Activated naive CD8-positive, alpha-beta T cell treated with anti-CD3 and anti-CD28 coated beads, Interleukin-2, amount 50 U/mL, for 24 hours (primary cell): ENCODE data around the gene MRPS18B.

Experiments used
- ATAC-seq: fragments of 150-1000 bp; cut with Tn5 transposase; one replicate; pipeline ENCODE4 v1.10.0; 2021
- DNase-seq: peaks from one replicate; pipeline ENCODE4 v3.0.0; 2021
- H3K27ac Mint-ChIP-seq: one replicate; pipeline ENCODE4 v1.8.0; 2021; ENCODE audit warnings: mild to moderate bottlenecking, mixed read lengths
- H3K27me3 Mint-ChIP-seq: one replicate; pipeline ENCODE4 v1.8.0; 2021; ENCODE audit warnings: mixed read lengths
- H3K36me3 Mint-ChIP-seq: one replicate; pipeline ENCODE4 v1.8.0; 2021; ENCODE audit warnings: low read depth, mixed read lengths
- H3K4me1 Mint-ChIP-seq: one replicate; pipeline ENCODE4 v1.8.0; 2021; ENCODE audit warnings: mixed read lengths
- H3K4me3 Mint-ChIP-seq: one replicate; pipeline ENCODE4 v1.8.0; 2021; ENCODE audit warnings: mild to moderate bottlenecking, moderate library complexity, mixed read lengths
- H3K9me3 Mint-ChIP-seq: one replicate; pipeline ENCODE4 v1.8.0; 2021; ENCODE audit warnings: mixed read lengths

The MRPS18B gene

DNA sequence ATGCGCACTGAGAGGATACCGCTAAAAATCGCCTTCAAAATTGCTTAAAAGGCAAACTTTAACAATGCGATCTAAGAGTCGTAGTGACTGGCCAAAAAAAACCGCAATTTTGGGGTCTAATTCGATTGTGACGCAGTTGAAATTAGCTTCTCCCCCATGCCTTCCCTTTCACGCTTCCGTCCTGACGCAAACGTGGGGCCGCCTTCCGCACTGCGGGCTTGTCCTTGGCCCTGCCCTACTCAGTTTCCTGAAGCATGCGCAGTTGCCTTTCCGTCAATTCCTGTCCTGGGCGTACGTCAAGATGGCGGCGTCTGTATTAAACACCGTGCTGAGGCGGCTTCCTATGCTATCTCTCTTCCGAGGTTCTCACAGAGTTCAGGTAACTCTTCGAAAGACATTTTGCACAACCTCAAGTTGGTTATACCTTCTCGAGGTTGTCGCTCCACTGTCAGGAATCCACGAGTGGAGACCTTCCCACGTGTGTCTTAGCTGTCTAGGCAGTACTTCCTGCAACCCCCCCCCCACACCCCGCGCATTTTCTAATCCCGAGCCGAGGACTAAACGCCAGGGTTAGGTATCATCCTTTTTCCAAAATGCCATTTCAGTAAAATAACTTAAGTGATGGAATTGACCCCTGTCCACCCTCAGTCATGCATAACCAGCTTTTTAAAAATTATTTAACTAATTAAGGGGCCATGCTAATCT, at the start of gene MRPS18B:
MRPS18B (plus strand) TSS at position 276 of the 705 bp plus-strand sequence; CDS start at position 302, 26 bp downstream.
- Mint-ChIP-seq H3K9me3 (no peaks in the 10 kb centered on the region), H3K4me1 (peaks cover 52% of the 10 kb centered on the region), H3K27me3 (peaks cover 4% of the 10 kb centered on the region), H3K27ac (peak within 1 kb of the TSS; percentile 99), H3K36me3 (peaks cover 73% of the 10 kb centered on the region), H3K4me3 (peak within 1 kb of the TSS; percentile 98)
- peak; percentile 97 for DNase-seq
- peak; percentile 85 for ATAC-seq

DNA sequence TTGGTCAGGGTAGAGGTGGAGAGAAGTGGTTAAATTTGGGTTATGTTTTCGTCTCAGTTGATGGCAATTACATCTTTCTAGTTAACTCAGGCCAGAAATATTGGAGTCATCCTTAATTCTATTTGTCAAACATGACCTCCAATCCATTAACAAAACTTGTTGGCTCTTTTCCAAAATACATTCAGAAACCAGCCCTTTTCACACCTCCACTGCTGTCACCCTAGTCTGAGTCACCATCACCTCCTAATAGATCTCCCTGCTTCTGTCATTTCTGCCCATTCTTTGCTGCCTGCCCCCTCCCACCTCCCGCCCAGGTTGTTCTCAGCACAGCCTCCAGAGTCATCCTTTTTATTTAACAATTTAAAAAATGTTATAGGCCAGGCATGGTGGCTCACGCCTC, 49.4 kb upstream of the MRPS18B start:
- Mint-ChIP-seq H3K36me3 (peaks cover 25% of the 10 kb centered on the region), H3K4me3 (no peak overlapping the region), H3K9me3 (no peaks in the 10 kb centered on the region), H3K27ac (peak overlapping the region; percentile 28), H3K27me3 (no peaks in the 10 kb centered on the region), H3K4me1 (peaks cover 54% of the 10 kb centered on the region)
- ATAC-seq (peak; percentile 62), DNase-seq (peak; percentile 46)

DNA sequence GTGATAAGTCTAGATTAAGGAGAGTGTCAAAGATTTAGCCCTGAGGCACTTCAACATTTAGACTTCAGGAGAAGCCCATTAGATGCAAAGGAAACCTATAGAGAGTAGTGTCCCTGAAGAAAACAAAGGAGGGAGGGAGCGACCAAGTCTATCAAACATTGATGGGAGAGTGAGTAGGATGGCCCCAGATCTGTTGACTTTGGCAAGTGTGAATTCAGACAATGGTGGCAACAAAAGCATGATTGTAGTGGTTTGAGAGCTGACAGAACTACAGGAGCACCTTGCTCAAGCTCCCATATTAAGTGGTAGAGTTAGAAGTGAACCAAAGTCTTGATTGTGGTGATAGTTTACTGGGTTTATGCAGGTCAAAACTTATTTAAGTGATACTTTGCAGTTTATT, 47.4 kb upstream of the MRPS18B start:
- H3K9me3 Mint-ChIP-seq = no peaks in the 10 kb centered on the region
- peaks cover 27% of the 10 kb centered on the region for H3K36me3 Mint-ChIP-seq
- H3K27ac Mint-ChIP-seq = peak overlapping the region; percentile 98
- no peaks in the 10 kb centered on the region for H3K27me3 Mint-ChIP-seq
- H3K4me3 Mint-ChIP-seq = peak overlapping the region; percentile 91
- H3K4me1 Mint-ChIP-seq = peaks cover 70% of the 10 kb centered on the region
- ATAC-seq = no peak
- no peak for DNase-seq

- ATAC-seq = no peak
- H3K36me3 Mint-ChIP-seq = peaks cover 27% of the 10 kb centered on the region
- peak overlapping the region; percentile 98 for H3K27ac Mint-ChIP-seq
- peak overlapping the region; percentile 91 for H3K4me3 Mint-ChIP-seq
- H3K4me1 Mint-ChIP-seq = peaks cover 70% of the 10 kb centered on the region
- no peaks in the 10 kb centered on the region for H3K9me3 Mint-ChIP-seq
- H3K27me3 Mint-ChIP-seq = no peaks in the 10 kb centered on the region
- DNase-seq = no peak
These were observed 46.9 kb upstream of the MRPS18B start for GRCh38 chr6:30570740-30571074.

- Mint-ChIP-seq H3K9me3 (no peaks in the 10 kb centered on the region), H3K36me3 (peaks cover 27% of the 10 kb centered on the region), H3K4me3 (peak within 1 kb of the TSS; percentile 91), H3K4me1 (peaks cover 70% of the 10 kb centered on the region), H3K27ac (peak within 1 kb of the TSS; percentile 98), H3K27me3 (no peaks in the 10 kb centered on the region)
- DNase-seq (peak; percentile 100), ATAC-seq (peak; percentile 86)
These were observed 46.4 kb upstream of the MRPS18B start, which contains the start of gene ABCF1 for GRCh38 chr6:30571075-30571761. Gene ABCF1, plus strand, starts transcription at chr6:30571442. Its CDS starts 46 bp downstream, at chr6:30571488.

GRCh38 chr6:30571762-30572082, 45.9 kb upstream of the MRPS18B start:
- DNase-seq = no peak
- Mint-ChIP-seq H3K4me1 (peaks cover 75% of the 10 kb centered on the region), H3K4me3 (peak overlapping the region; percentile 91), H3K27me3 (no peaks in the 10 kb centered on the region), H3K27ac (peak overlapping the region; percentile 98), H3K36me3 (peaks cover 31% of the 10 kb centered on the region), H3K9me3 (no peaks in the 10 kb centered on the region)
- ATAC-seq = no peak

DNA sequence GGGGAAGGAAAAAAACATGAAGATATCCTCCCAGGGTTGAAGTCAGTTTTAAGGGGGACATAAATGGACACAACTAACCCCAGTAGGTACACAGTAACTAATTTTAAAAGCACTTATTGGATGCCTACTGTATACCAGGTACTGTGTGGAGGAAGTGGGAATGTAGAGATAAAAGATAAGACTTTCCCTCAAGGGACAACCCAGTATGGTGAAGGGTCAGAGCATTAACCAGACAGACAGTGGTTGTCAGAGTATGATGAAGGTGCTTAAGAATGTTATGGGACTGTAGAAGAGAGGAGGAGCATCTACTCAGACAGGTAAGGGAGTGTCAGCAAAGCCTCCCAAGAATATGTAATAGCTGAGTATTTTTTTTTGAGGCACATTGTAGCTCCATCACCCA, 45.5 kb upstream of the MRPS18B start:
- peak overlapping the region; percentile 98 for H3K27ac Mint-ChIP-seq
- ATAC-seq = no peak
- DNase-seq = no peak
- no peaks in the 10 kb centered on the region for H3K27me3 Mint-ChIP-seq
- peaks cover 77% of the 10 kb centered on the region for H3K4me1 Mint-ChIP-seq
- H3K36me3 Mint-ChIP-seq = peaks cover 36% of the 10 kb centered on the region
- H3K4me3 Mint-ChIP-seq = peak overlapping the region; percentile 91
- no peaks in the 10 kb centered on the region for H3K9me3 Mint-ChIP-seq

- no peaks in the 10 kb centered on the region for H3K27me3 Mint-ChIP-seq
- H3K4me1 Mint-ChIP-seq = peaks cover 80% of the 10 kb centered on the region
- H3K9me3 Mint-ChIP-seq = no peaks in the 10 kb centered on the region
- H3K36me3 Mint-ChIP-seq = peaks cover 45% of the 10 kb centered on the region
- ATAC-seq (no peak), DNase-seq (no peak)
- peak overlapping the region; percentile 34 for H3K27ac Mint-ChIP-seq
- H3K4me3 Mint-ChIP-seq = peak overlapping the region; percentile 91
These were observed 44.5 kb upstream of the MRPS18B start for GRCh38 chr6:30573113-30573512.

DNA sequence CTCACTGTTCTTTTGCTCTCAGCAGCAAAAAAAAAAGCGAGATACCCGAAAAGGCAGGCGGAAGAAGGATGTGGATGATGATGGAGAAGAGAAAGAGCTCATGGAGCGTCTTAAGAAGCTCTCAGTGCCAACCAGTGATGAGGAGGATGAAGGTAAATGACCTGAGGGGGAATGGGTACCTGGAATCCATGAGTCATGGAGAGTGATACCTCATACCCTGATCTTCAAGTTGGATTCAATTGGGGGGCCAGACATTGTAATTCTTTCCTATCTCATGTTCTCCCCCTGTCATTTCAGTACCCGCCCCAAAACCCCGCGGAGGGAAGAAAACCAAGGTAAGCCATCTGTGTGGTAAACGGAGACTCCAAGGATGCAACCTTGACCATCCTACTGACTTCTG, 39.6 kb upstream of the MRPS18B start:
- Mint-ChIP-seq H3K4me3 (no peak overlapping the region), H3K9me3 (no peaks in the 10 kb centered on the region)
- no peak for DNase-seq

DNA sequence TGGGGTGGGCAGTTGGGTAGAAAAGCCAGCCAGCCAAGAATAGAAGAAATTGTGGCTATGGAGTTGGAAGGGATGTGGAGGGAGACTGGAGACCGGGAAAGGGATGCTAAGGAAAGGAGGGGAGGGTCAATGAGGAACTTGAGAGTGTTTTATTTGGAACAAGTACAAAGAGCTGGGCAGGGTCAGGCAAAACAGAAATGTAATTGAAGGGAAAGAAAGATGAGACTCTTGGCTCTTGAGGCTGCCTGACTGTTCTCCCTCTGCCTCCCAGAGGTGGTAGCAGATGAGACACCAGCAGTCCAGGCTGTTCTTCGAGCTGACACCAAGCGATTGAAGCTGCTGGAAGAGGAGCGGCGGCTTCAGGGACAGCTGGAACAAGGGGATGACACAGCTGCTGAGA, 33.7 kb upstream of the MRPS18B start:
- H3K4me3 Mint-ChIP-seq = no peak overlapping the region
- no peak for ATAC-seq
- peaks cover 72% of the 10 kb centered on the region for H3K36me3 Mint-ChIP-seq
- H3K4me1 Mint-ChIP-seq = peaks cover 1% of the 10 kb centered on the region
- no peaks in the 10 kb centered on the region for H3K9me3 Mint-ChIP-seq
- H3K27ac Mint-ChIP-seq = no peak overlapping the region
- no peak for DNase-seq
- no peaks in the 10 kb centered on the region for H3K27me3 Mint-ChIP-seq

More for the DNA sequence above, 39.6 kb upstream of the MRPS18B start:
- Mint-ChIP-seq H3K36me3 (peaks cover 71% of the 10 kb centered on the region), H3K4me1 (peaks cover 43% of the 10 kb centered on the region), H3K27me3 (no peaks in the 10 kb centered on the region), H3K27ac (peak overlapping the region; percentile 82)
- peak; percentile 61 for ATAC-seq

DNA sequence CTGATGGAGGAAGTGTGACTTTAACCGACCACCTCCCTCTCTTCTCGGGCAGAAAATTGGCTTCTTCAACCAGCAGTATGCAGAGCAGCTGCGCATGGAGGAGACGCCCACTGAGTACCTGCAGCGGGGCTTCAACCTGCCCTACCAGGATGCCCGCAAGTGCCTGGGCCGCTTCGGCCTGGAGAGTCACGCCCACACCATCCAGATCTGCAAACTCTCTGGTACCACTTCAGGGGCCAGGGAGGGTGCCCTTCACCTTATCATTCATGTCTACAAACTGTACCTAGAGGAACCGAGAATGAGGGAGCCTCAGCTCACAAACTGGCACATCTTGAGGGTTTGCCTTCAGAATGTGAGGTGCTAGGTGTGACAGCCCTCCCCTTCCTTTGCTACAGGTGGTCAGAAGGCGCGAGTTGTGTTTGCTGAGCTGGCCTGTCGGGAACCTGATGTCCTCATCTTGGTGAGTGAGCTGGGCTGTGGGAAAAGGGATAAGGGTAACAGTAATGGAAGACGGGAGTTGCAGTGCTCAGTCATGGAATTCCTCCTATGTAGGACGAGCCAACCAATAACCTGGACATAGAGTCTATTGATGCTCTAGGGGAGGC, 27.8 kb upstream of the MRPS18B start:
- ATAC-seq (no peak), DNase-seq (no peak)
- Mint-ChIP-seq H3K27me3 (no peaks in the 10 kb centered on the region), H3K4me1 (peaks cover 2% of the 10 kb centered on the region), H3K9me3 (no peaks in the 10 kb centered on the region), H3K36me3 (peaks cover 62% of the 10 kb centered on the region), H3K4me3 (no peak overlapping the region), H3K27ac (no peak overlapping the region)

GRCh38 chr6:30590509-30590908, 27.1 kb upstream of the MRPS18B start:
- Mint-ChIP-seq H3K27ac (peak overlapping the region; percentile 28), H3K4me1 (peaks cover 2% of the 10 kb centered on the region), H3K36me3 (peaks cover 59% of the 10 kb centered on the region), H3K4me3 (no peak overlapping the region), H3K27me3 (no peaks in the 10 kb centered on the region), H3K9me3 (no peaks in the 10 kb centered on the region)
- ATAC-seq (no peak), DNase-seq (no peak)

- peaks cover 58% of the 10 kb centered on the region for H3K36me3 Mint-ChIP-seq
- ATAC-seq = no peak
These were observed 26.6 kb upstream of the MRPS18B start for GRCh38 chr6:30591008-30591407.

GRCh38 chr6:30592287-30592686, 25.4 kb upstream of the MRPS18B start:
- Mint-ChIP-seq H3K27me3 (no peaks in the 10 kb centered on the region), H3K36me3 (peaks cover 53% of the 10 kb centered on the region), H3K4me1 (peaks cover 6% of the 10 kb centered on the region), H3K4me3 (no peak overlapping the region), H3K27ac (peak overlapping the region; percentile 34), H3K9me3 (no peaks in the 10 kb centered on the region)
- ATAC-seq (no peak), DNase-seq (no peak)

More at GRCh38 chr6:30591008-30591407, 26.6 kb upstream of the MRPS18B start:
- H3K27ac Mint-ChIP-seq = peak overlapping the region; percentile 28
- H3K9me3 Mint-ChIP-seq = no peaks in the 10 kb centered on the region
- H3K27me3 Mint-ChIP-seq = no peaks in the 10 kb centered on the region
- no peak overlapping the region for H3K4me3 Mint-ChIP-seq
- DNase-seq = no peak
- peaks cover 2% of the 10 kb centered on the region for H3K4me1 Mint-ChIP-seq
